A549 (cell line): ENCODE measurements around the gene ADAMTSL4. TPM values are rescaled to one million over a fixed set of nuclear protein-coding genes. Genes with fewer than 3 reads are reported as not detected.

ENCODE experiments used
- ATAC-seq, 2 experiments: fragments of 200-7000 bp in 1 of 2; fragments of >200 bp in 1 of 2; cut with Nextera tagmentation in 1 of 2; cut with Tn5 transposase in 1 of 2; 3 replicates each; pipeline versions ENCODE4 v1.8.0 to v1.9.1; 2018 to 2020; ENCODE audit warnings: mild to moderate bottlenecking in 1 of 2, moderate library complexity in 1 of 2
- CTCF ChIA-PET: fragments of 300-600 bp; sonication (Branson Sonifier 250); formaldehyde crosslinking; extraction: SDS; loops from one replicate; lab custom pipeline; 2021; ENCODE audit warnings: antibody characterized with exemption, inconsistent platforms; lab: Yijun Ruan, JAX
- POLR2A ChIA-PET: fragments of 350-600 bp; formaldehyde crosslinking; extraction: SDS; loops from one replicate; lab custom pipeline; 2021; ENCODE audit warnings: antibody characterized with exemption, inconsistent platforms; lab: Yijun Ruan, JAX
- DNase-seq, 2 experiments: peaks; one replicate each; pipeline versions ENCODE4 v3.0.0 to v3.0.0-alpha.2; 2011 to 2016; ENCODE audit warnings: low read depth in 1 of 2, low spot score in 1 of 2
- FAIRE-seq: peaks from 2 replicates; lab custom pipeline; 2011; peaks lifted over from hg19 to GRCh38; lab: Jason Lieb, UNC
- H3K27ac ChIP-seq, 2 experiments: fragments of >200 bp; sonication (Bioruptor Twin); formaldehyde crosslinking; 3 replicates each; pipeline ENCODE4 v1.5.1; 2016 to 2017
- H3K4me1 ChIP-seq: fragments of >200 bp; sonication (Bioruptor Twin); formaldehyde crosslinking; 3 replicates; pipeline ENCODE4 v1.6.1; 2016
- H3K4me2 ChIP-seq: fragments of >200 bp; sonication (Bioruptor Twin); formaldehyde crosslinking; 3 replicates; pipeline ENCODE4 v1.6.1; 2016
- H3K4me3 ChIP-seq: fragments of >200 bp; sonication (Bioruptor Twin); formaldehyde crosslinking; 3 replicates; pipeline ENCODE4 v1.5.1; 2016
- H3K9me3 ChIP-seq: fragments of >200 bp; sonication (Bioruptor Twin); formaldehyde crosslinking; 3 replicates; pipeline ENCODE4 v1.6.1; 2016
- CBX2 ChIP-seq: fragments of 200-600 bp; sonication (generic); IDR thresholded peaks from 2 replicates; pipeline ENCODE4 v1.6.1; 2016; ENCODE audit warnings: low read depth, mild to moderate bottlenecking, borderline replicate concordance
- CBX8 ChIP-seq: fragments of 200-600 bp; sonication (generic); IDR thresholded peaks from 2 replicates; pipeline ENCODE4 v1.6.1; 2016
- CEBPB ChIP-seq, 2 experiments: fragments of >200 bp in 1 of 2; sonication (Bioruptor Twin) in 1 of 2; formaldehyde crosslinking in 1 of 2; IDR thresholded peaks; 2 replicates each; pipeline ENCODE4 v1.6.1; 2012 to 2016
- CHD2 ChIP-seq: fragments of 150-350 bp; IDR thresholded peaks from 2 replicates; pipeline ENCODE4 v1.6.1; 2014; ENCODE audit warnings: low read length; ENCODE audit not compliant: partially characterized antibody
- CHD4 ChIP-seq: fragments of 200-600 bp; sonication (generic); IDR thresholded peaks from 2 replicates; pipeline ENCODE4 v1.6.1; 2016; ENCODE audit warnings: antibody characterized with exemption, mild to moderate bottlenecking, borderline replicate concordance
- EHF ChIP-seq: fragments of 250-450 bp; sonication (Bioruptor Pico); IDR thresholded peaks from 2 replicates; pipeline ENCODE4 v1.5.0; 2020; ENCODE audit warnings: mild to moderate bottlenecking
- EHMT2 ChIP-seq: fragments of 200-600 bp; sonication (generic); IDR thresholded peaks from 2 replicates; pipeline ENCODE4 v1.6.1; 2016; ENCODE audit warnings: antibody characterized with exemption, low read depth, mild to moderate bottlenecking, moderate library complexity
- ELK1 ChIP-seq: fragments of 150-350 bp; IDR thresholded peaks from 2 replicates; pipeline ENCODE4 v1.6.1; 2014; ENCODE audit warnings: low read depth, mild to moderate bottlenecking, low read length
- EP300 ChIP-seq, 2 experiments: fragments of >200 bp; sonication (Bioruptor Twin); formaldehyde crosslinking; IDR thresholded peaks; 2 replicates in 1 of 2; 3 replicates in 1 of 2; pipeline ENCODE4 v1.6.1; 2016 to 2017
- HDAC2 ChIP-seq: fragments of 200-600 bp; sonication (generic); IDR thresholded peaks from 2 replicates; pipeline ENCODE4 v1.6.1; 2016
- HEYL ChIP-seq: fragments of 250-450 bp; sonication (Bioruptor Pico); IDR thresholded peaks from 2 replicates; pipeline ENCODE4 v1.8.0; 2021; ENCODE audit warnings: mild to moderate bottlenecking, moderate library complexity
- HMGXB4 ChIP-seq: fragments of 250-450 bp; sonication (Bioruptor Pico); IDR thresholded peaks from 2 replicates; pipeline ENCODE4 v1.5.0; 2021; ENCODE audit warnings: mild to moderate bottlenecking, moderate library complexity, borderline replicate concordance
- HOXA7 ChIP-seq: fragments of 250-450 bp; sonication (Bioruptor Pico); IDR thresholded peaks from 2 replicates; pipeline ENCODE4 v1.5.0; 2020; ENCODE audit warnings: mild to moderate bottlenecking, moderate library complexity
- HOXB5 ChIP-seq: fragments of 250-450 bp; sonication (Bioruptor Pico); IDR thresholded peaks from 2 replicates; pipeline ENCODE4 v1.5.0; 2020; ENCODE audit warnings: mild to moderate bottlenecking, moderate library complexity
- JUNB ChIP-seq: fragments of >200 bp; sonication (Bioruptor Twin); formaldehyde crosslinking; IDR thresholded peaks from 2 replicates; pipeline ENCODE4 v1.6.1; 2016
- KDM1A ChIP-seq: fragments of 200-600 bp; sonication (generic); IDR thresholded peaks from 2 replicates; pipeline ENCODE4 v1.6.1; 2016; ENCODE audit warnings: low read depth, mild to moderate bottlenecking
- MAFK ChIP-seq: fragments of 450-650 bp; IDR thresholded peaks from 2 replicates; pipeline ENCODE4 v1.6.1; 2014; ENCODE audit not compliant: partially characterized antibody
- MAX ChIP-seq: IDR thresholded peaks from 2 replicates; pipeline ENCODE4 v1.6.1; 2012
- MAZ ChIP-seq: fragments of 150-350 bp; IDR thresholded peaks from 2 replicates; pipeline ENCODE4 v1.6.1; 2014; ENCODE audit warnings: antibody characterized with exemption, low read depth, low read length, borderline replicate concordance
- MYC ChIP-seq: IDR thresholded peaks from 2 replicates; pipeline ENCODE4 v1.6.1; 2012; ENCODE audit warnings: mild to moderate bottlenecking, inconsistent platforms, low read length, improper control_type of control experiment, borderline replicate concordance
- NFE2L2 ChIP-seq: fragments of 150-350 bp; conservative IDR thresholded peaks from 2 replicates; pipeline ENCODE4 v1.6.1; 2014; ENCODE audit warnings: low read length
- PBX3 ChIP-seq: IDR thresholded peaks from 2 replicates; pipeline ENCODE4 v1.6.1; 2012
- PHF8 ChIP-seq: fragments of 200-600 bp; sonication (generic); IDR thresholded peaks from 2 replicates; pipeline ENCODE4 v1.6.1; 2016; ENCODE audit warnings: low read depth, mild to moderate bottlenecking, antibody characterized with exemption, moderate library complexity, borderline replicate concordance
- REST ChIP-seq: fragments of 200-600 bp; sonication (generic); IDR thresholded peaks from 2 replicates; pipeline ENCODE4 v1.6.1; 2016; ENCODE audit warnings: antibody characterized with exemption, mild to moderate bottlenecking, moderate library complexity
- SREBF2 ChIP-seq: fragments of 450-650 bp; IDR thresholded peaks from 2 replicates; pipeline ENCODE4 v1.6.1; 2014; ENCODE audit warnings: mild to moderate bottlenecking, moderate library complexity
- TP53 ChIP-seq: fragments of 250-450 bp; sonication (Bioruptor Pico); IDR thresholded peaks from 2 replicates; pipeline ENCODE4 v1.5.0; 2021; ENCODE audit warnings: mild to moderate bottlenecking, moderate library complexity
- ZC3H11A ChIP-seq: fragments of 450-650 bp; IDR thresholded peaks from 2 replicates; pipeline ENCODE4 v1.6.1; 2014; ENCODE audit warnings: antibody characterized with exemption, mild to moderate bottlenecking
- ZFP36 ChIP-seq: fragments of 450-650 bp; IDR thresholded peaks from 2 replicates; pipeline ENCODE4 v1.6.1; 2014; ENCODE audit warnings: borderline replicate concordance; ENCODE audit not compliant: partially characterized antibody
- ZNF302 ChIP-seq: fragments of 250-450 bp; sonication (Bioruptor Pico); IDR thresholded peaks from 2 replicates; pipeline ENCODE4 v1.9.0; 2021; ENCODE audit warnings: inconsistent platforms, mild to moderate bottlenecking, moderate library complexity
- WGBS: methylation state at CpG from one replicate; pipeline ENCODE4 v1.1.6; 2017; ENCODE audit errors: missing lambda C conversion rate; 5-methylcytosine and 5-hydroxymethylcytosine counted together
- polyA plus RNA-seq, 4 experiments: library from polyadenylated mRNA; depleted of rRNA in 3 of 4; stranded (reverse); fragments of >200 nt; fragmentation: RNase III in 1 of 4; extraction: RNeasy Plus Mini Kit Qiagen cat#74134 plus additional on column Dnase treatment in 1 of 4; gene quantifications; 2 replicates in 3 of 4; 3 replicates in 1 of 4; pipeline ENCODE4 v1.2.3, GENCODE V29; 2011 to 2017
- TF ChIP-seq, protein P1 (sequence below): IDR thresholded peaks from 2 replicates; pipeline ENCODE4 v1.6.1; 2012; ENCODE audit warnings: low read depth, borderline replicate concordance
- TF ChIP-seq, protein P2 (sequence below): fragments of >200 bp; sonication (Bioruptor Twin); formaldehyde crosslinking; IDR thresholded peaks from 3 replicates; pipeline ENCODE4 v1.6.1; 2016

The ADAMTSL4 gene
- polyA plus RNA-seq, 2 of the 4 experiments (the other 2 are of a cell fraction), result 1.3 to 2.0 TPM

- Histone ChIP-seq H3K27ac (peak within 1 kb of the TSS; percentile 76 to 94), H3K4me1 (0 out of 3 replicates have a peak, but pooled peaks cover 17% of the 10 kb centered on the region), H3K4me3 (peak within 1 kb of the TSS; percentile 50), H3K4me2 (peak within 1 kb of the TSS; percentile 91), H3K9me3 (no peaks in the 10 kb centered on the region)
- DNase-seq (peak; percentile 96 to 97), FAIRE-seq (no peak), ATAC-seq (peak; percentile 93 to 97)
- CTCF ChIA-PET, result interaction anchor here (0.5 to 12.4 kb wide), 9 partner anchors 11 to 331 kb away, joined by 3 to 114 read pairs (median 4); partner anchors contain the start of gene TARS2
- WGBS, result 2% methylated on average over 39 of the region's 54 CpGs
- POLR2A ChIA-PET, result interaction anchor here (0.5 to 2.3 kb wide), 14 partner anchors 10 to 234 kb away, joined by 3 to 17 read pairs (median 4); partner anchors contain the start of genes MCL1, RPRD2 and TARS2
- TF ChIP-seq MAZ, result 0 out of 2 replicates have a peak, but pooled peaks have one; percentile 15
- peak; percentile 93 for TF ChIP-seq MAX
- TF ChIP-seq EP300 (IDR thresholded peaks at IDR 0.05), result no peak
- TF ChIP-seq EHMT2, result no peak
- no peak for TF ChIP-seq HOXB5 (CRISPR knock-in tag)
- no peak for TF ChIP-seq CHD4
- TF ChIP-seq ZNF302, result no peak
- TF ChIP-seq HDAC2, result no peak
- TF ChIP-seq CBX2, result no peak
- no peak for TF ChIP-seq HMGXB4
- no peak for TF ChIP-seq CEBPB (IDR thresholded peaks at IDR 0.05)
- TF ChIP-seq TP53 (CRISPR knock-in tag), result no peak
- TF ChIP-seq ZFP36, result no peak
- no peak for TF ChIP-seq SREBF2
- TF ChIP-seq HOXA7 (CRISPR knock-in tag), result no peak
- TF ChIP-seq KDM1A, result no peak
- no peak for TF ChIP-seq HEYL (CRISPR knock-in tag)
- TF ChIP-seq ELK1, result no peak
- TF ChIP-seq EHF, result no peak
- TF ChIP-seq, protein P1, sequence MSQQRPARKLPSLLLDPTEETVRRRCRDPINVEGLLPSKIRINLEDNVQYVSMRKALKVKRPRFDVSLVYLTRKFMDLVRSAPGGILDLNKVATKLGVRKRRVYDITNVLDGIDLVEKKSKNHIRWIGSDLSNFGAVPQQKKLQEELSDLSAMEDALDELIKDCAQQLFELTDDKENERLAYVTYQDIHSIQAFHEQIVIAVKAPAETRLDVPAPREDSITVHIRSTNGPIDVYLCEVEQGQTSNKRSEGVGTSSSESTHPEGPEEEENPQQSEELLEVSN, result peak; percentile 73
- TF ChIP-seq, protein P2, sequence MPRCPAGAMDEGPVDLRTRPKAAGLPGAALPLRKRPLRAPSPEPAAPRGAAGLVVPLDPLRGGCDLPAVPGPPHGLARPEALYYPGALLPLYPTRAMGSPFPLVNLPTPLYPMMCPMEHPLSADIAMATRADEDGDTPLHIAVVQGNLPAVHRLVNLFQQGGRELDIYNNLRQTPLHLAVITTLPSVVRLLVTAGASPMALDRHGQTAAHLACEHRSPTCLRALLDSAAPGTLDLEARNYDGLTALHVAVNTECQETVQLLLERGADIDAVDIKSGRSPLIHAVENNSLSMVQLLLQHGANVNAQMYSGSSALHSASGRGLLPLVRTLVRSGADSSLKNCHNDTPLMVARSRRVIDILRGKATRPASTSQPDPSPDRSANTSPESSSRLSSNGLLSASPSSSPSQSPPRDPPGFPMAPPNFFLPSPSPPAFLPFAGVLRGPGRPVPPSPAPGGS, result 0 out of 3 replicates have a peak, but pooled peaks have one; percentile 42
- peak; percentile 85; the same call in 1 of the 2 replicates for TF ChIP-seq PHF8
- no peak for TF ChIP-seq CBX8
- TF ChIP-seq ZC3H11A, result no peak
- peak; percentile 62; the same call in 1 of the 2 replicates for TF ChIP-seq MYC
- no peak for TF ChIP-seq CHD2
- no peak for TF ChIP-seq NFE2L2
- peak; percentile 90 for TF ChIP-seq PBX3
- TF ChIP-seq MAFK, result no peak
- TF ChIP-seq REST, result no peak
- no peak for TF ChIP-seq JUNB
Measured at GRCh38 chr1:150515328-150516049, 33.7 kb upstream of the ADAMTSL4 start, which contains the start of gene FALEC. TSS of gene FALEC (plus strand) at chr1:150515752.
